PC-9 (cell line): ENCODE measurements around the gene FAM234A.

Experiments used
- CTCF ChIP-seq: fragments of 200-600 bp; sonication (generic); conservative IDR thresholded peaks from 2 replicates; pipeline ENCODE4 v1.6.1; 2017; ENCODE audit warnings: mixed run types, antibody characterized with exemption, mild to moderate bottlenecking, moderate library complexity
- EZH2 ChIP-seq: fragments of 200-600 bp; sonication (generic); IDR thresholded peaks from 2 replicates; pipeline ENCODE4 v1.8.0; 2017; ENCODE audit warnings: antibody characterized with exemption, low read depth

GRCh38 chr16:270381-271255 is 36.0 kb downstream of the FAM234A start:
- TF ChIP-seq CTCF (no peak), EZH2 (no peak)
